Brain microvascular endothelial cell (primary cell): Measurements from ENCODE around the gene HOXA5.

ENCODE experiments used
- DNase-seq: peaks from one replicate; pipeline ENCODE4 v3.0.0-alpha.2; 2020
- H3K27ac ChIP-seq: fragments of 250-450 bp; sonication (Bioruptor Pico); 2 replicates; pipeline ENCODE4 v1.5.1; 2020; ENCODE audit warnings: mild to moderate bottlenecking, moderate library complexity
- H3K27me3 ChIP-seq: fragments of 250-450 bp; sonication (Bioruptor Pico); replicated peaks from 2 replicates; pipeline ENCODE4 v1.5.1; 2020; ENCODE audit warnings: mild to moderate bottlenecking
- H3K36me3 ChIP-seq: fragments of 250-450 bp; sonication (Bioruptor Pico); replicated peaks from 2 replicates; pipeline ENCODE4 v1.5.1; 2020; ENCODE audit warnings: mild to moderate bottlenecking
- H3K4me3 ChIP-seq: 2 replicates; pipeline ENCODE4 v1.5.1; 2011; ENCODE audit warnings: low read depth, mild to moderate bottlenecking, control low read depth, low read length, moderate library complexity
- CTCF ChIP-seq: IDR thresholded peaks from 2 replicates; pipeline ENCODE4 v1.5.1; 2011; ENCODE audit warnings: low read depth, mild to moderate bottlenecking, moderate library complexity, low read length, control low read depth, inconsistent platforms; ENCODE audit errors: missing control alignments
- in situ Hi-C: cut with HindIII; loops from 2 replicates; pipeline ENCODE4 v1.10.0; 2017; ENCODE audit warnings: low sequenced_read_pairs, low pct_ligation_motif_present

Gene HOXA5

GRCh38 chr7:27115221-27116026 lies 28.1 kb downstream of the HOXA5 start:
- peaks cover 91% of the 10 kb centered on the region for H3K27me3 ChIP-seq
- no peak for DNase-seq
- peak overlapping the region; percentile 44 for H3K4me3 ChIP-seq
- no peaks in the 10 kb centered on the region for H3K36me3 ChIP-seq
- no peak for TF ChIP-seq CTCF
- H3K27ac ChIP-seq: no peak overlapping the region
- in situ Hi-C loops: no loop called here

GRCh38 chr7:27114881-27115220 lies 28.6 kb downstream of the HOXA5 start:
- in situ Hi-C loops: no loop called here
- no peaks in the 10 kb centered on the region for H3K36me3 ChIP-seq
- H3K27me3 ChIP-seq: peaks cover 92% of the 10 kb centered on the region
- H3K4me3 ChIP-seq: peak overlapping the region; percentile 44
- no peak for DNase-seq
- TF ChIP-seq CTCF: no peak
- H3K27ac ChIP-seq: no peak overlapping the region

- no peak overlapping the region for H3K27ac ChIP-seq
- H3K27me3 ChIP-seq: peaks cover 92% of the 10 kb centered on the region
- in situ Hi-C loops: no loop called here
- no peaks in the 10 kb centered on the region for H3K36me3 ChIP-seq
- H3K4me3 ChIP-seq: peak overlapping the region; percentile 57
- DNase-seq: no peak
- no peak for TF ChIP-seq CTCF
Observed at GRCh38 chr7:27113991-27114769, 29.3 kb downstream of the HOXA5 start.

GRCh38 chr7:27112955-27113949 lies 30.2 kb downstream of the HOXA5 start:
- Histone ChIP-seq H3K27me3 (peaks cover 93% of the 10 kb centered on the region), H3K4me3 (peak overlapping the region; percentile 57), H3K36me3 (no peaks in the 10 kb centered on the region), H3K27ac (no peak overlapping the region)
- in situ Hi-C loops: no loop called here
- no peak for TF ChIP-seq CTCF
- DNase-seq: no peak

- Histone ChIP-seq H3K27me3 (peaks cover 93% of the 10 kb centered on the region), H3K27ac (no peak overlapping the region), H3K4me3 (peak overlapping the region; percentile 57), H3K36me3 (no peaks in the 10 kb centered on the region)
- DNase-seq: no peak
- no peak for TF ChIP-seq CTCF
- in situ Hi-C loops: no loop called here
Observed at GRCh38 chr7:27112361-27112760, 31.1 kb downstream of the HOXA5 start.
